ENCODE results near the gene PAPPA.
A peak's percentile ranks its signal among the peaks of the same experiment; 100 is the strongest.

PAPPA gene

DNA sequence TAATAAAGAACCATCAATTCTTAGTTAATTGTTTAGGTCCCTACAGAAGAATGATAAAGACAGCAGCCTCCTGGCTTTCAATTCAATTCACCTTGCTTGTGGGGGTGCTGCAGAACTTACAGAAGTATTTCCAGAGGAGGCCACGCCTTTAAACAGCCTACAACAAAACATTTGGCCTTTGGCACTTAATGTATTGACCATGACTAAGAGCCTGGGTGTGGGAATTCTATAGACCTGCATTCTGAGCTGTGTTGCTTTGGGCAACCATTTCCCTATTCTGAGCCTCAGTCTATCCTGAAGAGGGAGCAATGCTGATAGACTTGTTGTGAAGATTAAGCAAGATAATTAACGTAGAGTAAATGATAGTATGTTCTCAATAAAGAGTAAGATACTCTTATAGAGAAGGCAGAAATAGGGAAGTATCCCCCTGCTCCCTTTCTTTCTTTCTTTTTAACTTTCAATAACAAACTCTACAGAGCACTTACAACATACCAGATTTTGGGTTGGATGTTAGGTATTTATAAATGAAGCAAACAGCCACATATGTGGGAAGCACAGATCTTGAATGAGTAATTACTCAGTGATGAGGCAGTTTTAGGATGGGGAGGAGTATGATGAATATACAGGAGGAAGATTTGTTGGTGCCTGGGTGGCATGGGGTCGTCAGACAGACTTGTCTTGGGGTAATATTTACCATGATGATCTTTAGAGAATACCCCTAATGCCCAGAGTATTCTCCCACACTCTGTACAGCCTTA is 28.4 kb downstream of the PAPPA start:
- DNase-seq (ENCODE audit: low read depth in 2 of 2), result peak in 1 of 2 experiments; percentile 32

DNA sequence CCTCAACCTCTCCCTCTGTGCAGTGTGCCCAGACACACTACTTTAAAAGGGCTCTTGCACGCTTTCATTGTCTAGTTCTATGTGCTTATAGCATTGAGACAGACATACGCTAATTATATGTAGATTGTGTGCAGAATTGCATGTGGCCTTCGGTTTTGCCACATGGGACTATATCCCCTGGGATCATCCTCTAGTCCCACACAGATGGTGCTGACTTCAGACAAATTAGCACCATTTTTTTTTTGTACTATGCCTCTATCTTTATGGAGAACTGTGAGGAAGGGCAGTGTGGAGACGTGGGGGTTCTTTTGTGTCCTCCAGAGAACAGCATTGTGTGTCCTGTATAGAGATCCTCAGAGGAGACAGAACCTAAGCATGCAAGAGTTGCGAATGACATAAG is 29.3 kb downstream of the PAPPA start:
- no peak for DNase-seq (ENCODE audit: low read depth in 2 of 2)

- no peak for DNase-seq (ENCODE audit: low read depth in 2 of 2)
Observed at GRCh38 chr9:116187570-116188170, 34.1 kb downstream of the PAPPA start.

- DNase-seq (ENCODE audit: low read depth in 2 of 2), result no peak
Observed at GRCh38 chr9:116189683-116190082, 36.1 kb downstream of the PAPPA start.

- DNase-seq (ENCODE audit: low read depth in 2 of 2), result peak; percentile 36 to 37
Observed at GRCh38 chr9:116190637-116191396, 37.2 kb downstream of the PAPPA start.

GRCh38 chr9:116191576-116192415 is 38.2 kb downstream of the PAPPA start:
- no peak for DNase-seq (ENCODE audit: low read depth in 2 of 2)

- peak; percentile 42 for DNase-seq (ENCODE audit: low read depth in 2 of 2)
Observed at GRCh38 chr9:116193636-116194035, 40.0 kb downstream of the PAPPA start.

- no peak for DNase-seq (ENCODE audit: low read depth in 2 of 2)
Observed at GRCh38 chr9:116196806-116197205, 43.2 kb downstream of the PAPPA start.

GRCh38 chr9:116198344-116198743 is 44.8 kb downstream of the PAPPA start:
- DNase-seq (ENCODE audit: low read depth in 2 of 2), result no peak

DNA sequence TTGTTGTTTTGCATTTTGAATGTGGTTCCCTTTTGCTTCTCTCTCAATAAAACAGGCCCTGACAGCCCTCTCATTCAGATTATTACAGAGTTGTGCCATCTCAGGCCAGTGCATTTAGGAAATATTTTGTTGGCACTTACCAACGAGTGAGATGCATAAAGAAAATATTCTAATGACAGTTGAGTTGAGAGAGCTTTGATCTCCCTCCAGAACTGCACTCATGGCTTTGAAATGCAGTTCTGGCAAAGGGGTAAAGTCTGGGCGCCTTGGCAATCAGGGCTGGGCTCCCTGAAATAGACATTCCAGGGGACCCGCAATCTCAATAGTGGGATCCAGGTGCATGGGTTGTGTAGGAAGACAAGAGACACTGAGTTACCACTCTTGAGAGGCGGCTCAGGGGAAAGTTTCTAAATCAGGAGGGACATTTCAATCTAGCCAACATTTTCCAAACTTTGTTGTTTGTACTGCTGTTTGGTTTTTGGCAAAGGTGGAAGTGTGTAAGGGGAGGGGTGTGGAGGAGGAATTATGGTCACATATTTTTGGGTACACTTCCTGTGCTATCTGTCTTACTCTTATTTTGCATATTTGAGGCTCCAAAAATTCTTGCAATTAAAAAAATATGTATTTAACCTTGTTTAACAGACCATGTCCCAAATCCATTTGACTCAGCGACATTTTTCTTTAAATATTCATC is 48.8 kb downstream of the PAPPA start:
- no peak for DNase-seq (ENCODE audit: low read depth in 2 of 2)

DNA sequence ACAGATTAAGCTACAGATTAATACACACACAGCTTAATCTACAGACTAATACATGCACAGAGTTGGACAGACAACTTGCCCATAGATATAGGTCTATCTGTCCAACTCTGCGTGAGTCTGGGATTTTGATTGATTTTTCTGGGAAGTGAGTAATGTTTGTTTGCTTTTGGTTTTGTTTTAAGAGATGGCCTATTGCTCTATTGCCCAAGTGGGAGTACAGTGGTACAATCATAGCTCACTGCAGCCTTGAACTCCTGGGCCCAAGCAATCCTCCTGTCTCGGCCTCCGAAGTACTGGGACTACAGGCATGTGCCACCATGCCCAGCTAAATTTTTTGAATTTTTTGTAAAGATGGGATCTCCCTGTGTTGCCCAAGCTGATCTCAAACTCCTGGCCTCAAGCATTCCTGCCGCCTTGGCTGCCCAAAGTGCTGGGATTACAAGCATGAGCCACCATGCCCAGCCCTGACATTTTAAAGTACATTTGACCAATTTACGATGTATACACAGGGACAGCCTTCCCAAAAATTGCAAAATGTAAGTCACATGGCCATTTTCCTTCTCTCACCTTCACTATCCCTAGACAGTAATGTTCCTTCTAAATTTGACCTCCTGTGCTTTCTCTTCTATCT is 50.8 kb downstream of the PAPPA start:
- no peak for DNase-seq (ENCODE audit: low read depth in 2 of 2)

GRCh38 chr9:116207371-116208111 is 54.0 kb downstream of the PAPPA start:
- no peak for DNase-seq (ENCODE audit: low read depth in 2 of 2)

GRCh38 chr9:116208417-116209232 is 55.0 kb downstream of the PAPPA start:
- DNase-seq (ENCODE audit: low read depth in 2 of 2), result peak in 1 of 2 experiments; percentile 26

DNA sequence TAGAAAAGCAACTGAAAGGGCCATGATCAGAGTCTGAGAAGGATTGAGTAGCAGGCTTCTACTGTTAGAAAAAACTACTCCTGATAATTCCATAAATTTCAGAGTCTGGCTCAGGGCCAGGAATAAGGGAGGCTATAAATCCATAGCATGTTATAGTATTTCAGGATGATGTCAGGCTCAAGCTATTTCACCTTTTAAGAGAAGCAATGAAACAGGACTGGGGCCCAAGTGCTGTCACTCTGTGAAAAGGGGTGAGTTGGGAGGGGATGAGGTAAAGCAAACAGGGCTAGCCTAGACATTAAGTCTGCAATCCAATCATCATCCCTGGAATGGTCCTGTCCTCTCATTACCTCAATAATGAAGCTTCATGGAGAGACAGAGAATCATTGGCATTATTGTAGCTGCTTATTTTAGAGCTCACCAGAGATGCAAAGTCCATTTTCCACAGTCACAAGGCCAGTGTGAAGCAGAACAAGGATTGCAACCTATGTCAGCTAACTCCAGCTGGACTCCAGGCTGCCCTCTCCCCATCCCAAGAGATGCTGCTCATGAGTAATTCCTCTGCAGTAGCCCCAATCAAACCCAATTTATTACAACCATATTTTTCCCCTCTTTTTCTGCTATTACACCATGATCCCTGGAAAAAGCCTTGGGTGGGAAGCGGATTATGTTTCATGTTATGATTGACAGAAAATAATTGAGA is 56.0 kb downstream of the PAPPA start:
- no peak for DNase-seq (ENCODE audit: low read depth in 2 of 2)

DNA sequence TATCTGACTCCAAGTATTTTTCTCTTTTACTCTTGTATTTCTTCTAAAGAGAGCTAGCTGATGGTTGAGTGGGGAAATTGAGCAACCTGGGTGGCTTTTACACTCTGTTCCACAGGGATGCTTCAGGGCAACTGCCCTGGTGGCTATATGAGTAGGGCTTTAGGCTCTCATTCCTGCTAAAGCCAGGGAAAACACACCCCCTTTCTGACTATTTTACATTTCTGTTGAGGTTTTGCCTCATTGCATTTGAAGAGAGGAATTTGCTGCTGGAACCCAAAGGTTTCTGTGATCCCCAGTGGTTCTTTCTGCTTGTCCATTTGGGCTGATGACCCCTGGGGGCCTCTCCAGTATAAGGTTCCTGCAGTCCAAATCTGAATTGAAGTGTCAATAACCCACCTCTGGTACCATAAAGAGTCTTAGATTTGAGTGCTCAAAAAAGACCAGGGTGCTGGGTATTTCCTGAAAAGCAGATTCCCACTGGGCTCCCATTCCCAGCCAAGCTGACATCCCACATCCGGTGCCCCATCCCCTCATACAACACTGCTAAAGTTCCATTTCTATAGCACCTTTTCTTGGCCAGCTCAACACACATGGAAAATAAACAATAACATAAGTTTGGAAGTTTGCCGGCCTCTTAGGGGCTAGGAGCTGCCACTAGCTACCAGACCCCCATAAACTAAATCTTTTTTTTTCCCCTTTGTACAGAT is 59.5 kb downstream of the PAPPA start:
- no peak for DNase-seq (ENCODE audit: low read depth in 2 of 2)

DNA sequence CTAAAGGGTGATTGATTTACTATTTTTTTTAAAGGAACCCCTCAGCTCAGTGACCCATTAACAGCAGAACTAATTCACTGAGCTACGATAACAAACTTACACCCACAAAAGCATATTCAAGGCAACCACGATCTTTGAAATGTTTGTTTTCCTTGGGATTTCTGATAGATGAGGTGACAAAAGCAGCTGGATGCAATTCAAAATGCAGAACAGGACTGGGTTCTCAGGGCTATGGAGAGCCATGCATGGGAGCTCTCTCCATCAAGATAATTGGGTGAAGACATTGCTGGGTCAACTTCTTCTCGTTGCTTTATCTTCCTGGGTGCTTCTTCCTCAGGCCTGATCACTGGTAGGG is 60.1 kb downstream of the PAPPA start:
- DNase-seq (ENCODE audit: low read depth in 2 of 2), result no peak

DNA sequence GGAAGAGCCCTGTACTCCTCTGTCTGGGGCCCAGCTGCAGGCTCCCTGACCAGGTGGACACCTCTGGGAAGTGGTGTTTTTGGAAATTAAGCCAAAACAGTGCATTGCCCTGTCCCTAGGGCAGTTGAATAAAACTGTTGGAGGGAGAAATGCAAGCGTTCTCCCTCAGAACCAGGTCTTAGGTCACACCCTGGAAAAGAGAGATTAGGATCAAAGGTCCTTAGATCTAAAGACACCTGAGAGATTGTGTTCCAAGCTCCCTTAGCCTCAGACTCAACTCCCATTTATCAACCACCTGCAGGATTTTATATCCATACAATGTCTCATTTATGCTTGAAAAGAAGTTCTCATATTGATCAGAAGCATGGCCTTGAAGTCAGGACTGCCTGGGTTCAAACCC is 64.8 kb downstream of the PAPPA start:
- no peak for DNase-seq (ENCODE audit: low read depth in 2 of 2)

DNA sequence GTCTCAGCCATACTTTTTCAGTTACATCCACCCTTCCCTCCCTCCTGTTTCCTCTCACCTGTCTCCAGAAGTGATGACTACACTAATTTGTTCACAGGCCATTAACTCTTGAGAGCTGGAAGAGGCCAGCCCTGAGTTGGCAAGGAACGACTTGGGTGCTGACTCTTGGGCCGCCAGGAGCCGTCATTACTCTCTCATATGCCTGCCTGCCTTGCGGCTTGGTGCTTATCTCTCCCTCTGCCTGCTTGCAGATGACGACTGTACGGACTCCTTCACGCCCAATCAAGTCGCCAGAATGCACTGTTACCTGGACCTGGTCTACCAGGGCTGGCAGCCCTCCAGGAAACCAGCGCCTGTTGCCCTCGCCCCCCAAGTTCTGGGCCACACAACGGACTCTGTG is 66.1 kb downstream of the PAPPA start:
- no peak for DNase-seq (ENCODE audit: low read depth in 2 of 2)
